GM12864 (cell line): ENCODE measurements around the gene EPS15.
"Not testable (repeated sequence)": the region's sequence is repeated elsewhere in the genome, so short reads cannot be mapped to it uniquely, and the experiment has no call there.

Source experiments
- DNase-seq: peaks from one replicate; pipeline ENCODE4 v3.0.0-alpha.2; 2011; ENCODE audit warnings: low read depth
- H3K4me3 ChIP-seq: 2 replicates; pipeline ENCODE4 v1.5.1; 2011; ENCODE audit warnings: mild to moderate bottlenecking, low read depth, low read length, control low read depth
- TF ChIP-seq, protein P1 (sequence below): IDR thresholded peaks from 2 replicates; pipeline ENCODE4 v1.5.1; 2011; ENCODE audit warnings: low read depth, mild to moderate bottlenecking, moderate library complexity, low read length, control low read depth, inconsistent platforms; ENCODE audit errors: missing control alignments

Gene EPS15

DNA sequence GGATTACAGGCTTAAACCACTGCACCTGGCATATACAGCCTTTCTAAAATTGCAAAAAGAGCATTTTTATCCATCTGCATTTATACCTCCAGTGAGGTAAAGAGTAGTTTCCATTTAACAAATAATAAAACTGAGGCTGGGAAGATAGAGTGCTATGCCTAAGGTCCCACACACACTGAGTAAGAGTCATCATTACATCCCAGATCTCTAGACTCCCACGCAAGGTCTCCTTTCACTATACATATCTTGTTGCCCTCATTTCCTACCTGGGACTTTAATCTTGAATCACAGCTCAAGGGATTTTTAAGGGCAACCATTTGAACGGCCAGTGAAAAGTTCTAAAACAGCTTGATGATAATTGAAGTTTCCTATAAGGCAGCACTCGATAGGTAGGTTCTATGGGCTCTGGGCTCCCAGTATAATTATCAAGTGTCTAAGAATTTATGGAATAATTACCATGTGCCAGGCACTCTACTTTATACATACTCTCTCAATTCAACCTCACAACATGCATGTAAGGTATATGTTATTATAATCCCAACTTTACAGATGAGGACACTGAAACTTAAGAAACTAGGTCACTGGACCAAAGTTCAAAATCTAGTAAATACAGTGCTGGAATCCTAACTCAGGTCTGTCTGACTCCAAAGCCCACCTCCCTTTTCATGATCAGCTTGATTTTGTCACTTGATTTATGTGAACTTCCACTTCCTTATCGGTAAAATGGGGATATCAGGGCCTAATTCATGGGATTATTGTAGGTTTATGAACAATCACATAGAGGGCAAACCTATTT lies 23.3 kb upstream of the EPS15 start:
- no peak for DNase-seq
- TF ChIP-seq, protein P1, sequence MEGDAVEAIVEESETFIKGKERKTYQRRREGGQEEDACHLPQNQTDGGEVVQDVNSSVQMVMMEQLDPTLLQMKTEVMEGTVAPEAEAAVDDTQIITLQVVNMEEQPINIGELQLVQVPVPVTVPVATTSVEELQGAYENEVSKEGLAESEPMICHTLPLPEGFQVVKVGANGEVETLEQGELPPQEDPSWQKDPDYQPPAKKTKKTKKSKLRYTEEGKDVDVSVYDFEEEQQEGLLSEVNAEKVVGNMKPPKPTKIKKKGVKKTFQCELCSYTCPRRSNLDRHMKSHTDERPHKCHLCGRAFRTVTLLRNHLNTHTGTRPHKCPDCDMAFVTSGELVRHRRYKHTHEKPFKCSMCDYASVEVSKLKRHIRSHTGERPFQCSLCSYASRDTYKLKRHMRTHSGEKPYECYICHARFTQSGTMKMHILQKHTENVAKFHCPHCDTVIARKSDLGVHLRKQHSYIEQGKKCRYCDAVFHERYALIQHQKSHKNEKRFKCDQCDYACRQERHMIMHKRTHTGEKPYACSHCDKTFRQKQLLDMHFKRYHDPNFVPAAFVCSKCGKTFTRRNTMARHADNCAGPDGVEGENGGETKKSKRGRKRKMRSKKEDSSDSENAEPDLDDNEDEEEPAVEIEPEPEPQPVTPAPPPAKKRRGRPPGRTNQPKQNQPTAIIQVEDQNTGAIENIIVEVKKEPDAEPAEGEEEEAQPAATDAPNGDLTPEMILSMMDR: no peak
- H3K4me3 ChIP-seq: no peak overlapping the region

DNA sequence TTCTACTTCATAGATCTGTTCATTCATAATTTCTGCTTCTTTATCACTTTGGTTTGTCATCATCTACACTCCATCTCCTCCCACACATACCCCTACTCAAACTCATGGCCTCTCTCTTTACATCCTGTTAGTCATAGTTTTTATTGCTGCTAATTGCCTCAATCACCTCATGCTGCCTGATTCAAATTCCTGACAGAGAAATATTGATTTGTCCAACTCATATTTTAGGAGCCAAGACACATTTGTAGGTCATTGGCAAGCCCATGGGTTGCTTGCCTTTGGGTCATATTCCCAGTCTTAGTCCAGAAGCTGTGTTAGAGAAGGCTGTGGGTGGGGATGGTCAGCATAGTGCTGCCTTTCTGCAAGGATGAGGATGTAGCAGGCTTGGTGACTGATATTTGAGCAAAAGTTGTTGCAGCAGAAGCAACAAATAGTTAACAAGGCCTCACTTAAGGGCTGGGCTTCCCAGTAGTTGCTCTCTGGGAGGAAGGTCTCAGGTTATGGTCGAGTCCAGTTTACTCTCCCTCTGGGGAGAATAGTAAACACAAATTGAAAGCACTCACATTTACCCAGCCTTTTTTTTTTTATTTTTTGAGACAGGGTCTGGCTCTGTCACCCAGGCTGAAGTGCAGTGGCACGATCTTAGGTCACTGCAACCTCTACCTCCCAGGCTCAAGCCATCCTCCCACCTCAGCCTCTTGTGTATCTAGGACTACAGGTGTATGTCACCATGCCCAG lies 22.4 kb upstream of the EPS15 start:
- no peak overlapping the region for H3K4me3 ChIP-seq
- TF ChIP-seq, protein P1: no peak
- no peak for DNase-seq

DNA sequence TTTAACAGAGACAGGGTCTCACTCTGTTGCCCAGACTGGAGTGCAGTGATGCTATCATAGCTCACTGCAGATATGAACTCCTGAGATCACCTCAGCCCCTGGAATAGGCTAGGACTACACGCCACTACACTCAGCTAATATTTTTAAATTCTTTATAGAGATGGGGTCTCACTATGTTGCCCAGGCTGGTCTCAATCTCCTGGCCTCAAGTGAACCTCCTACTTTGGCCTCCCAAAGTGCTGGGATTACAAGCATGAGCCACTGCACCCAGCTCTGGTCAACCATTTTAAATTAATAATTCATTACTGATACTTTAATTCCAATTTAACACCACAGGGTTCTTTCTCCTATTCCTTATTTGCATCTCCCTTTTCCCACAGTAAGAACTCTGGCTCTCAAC lies 18.5 kb upstream of the EPS15 start:
- H3K4me3 ChIP-seq: no peak overlapping the region
- TF ChIP-seq, protein P1: no peak
- no peak for DNase-seq

DNA sequence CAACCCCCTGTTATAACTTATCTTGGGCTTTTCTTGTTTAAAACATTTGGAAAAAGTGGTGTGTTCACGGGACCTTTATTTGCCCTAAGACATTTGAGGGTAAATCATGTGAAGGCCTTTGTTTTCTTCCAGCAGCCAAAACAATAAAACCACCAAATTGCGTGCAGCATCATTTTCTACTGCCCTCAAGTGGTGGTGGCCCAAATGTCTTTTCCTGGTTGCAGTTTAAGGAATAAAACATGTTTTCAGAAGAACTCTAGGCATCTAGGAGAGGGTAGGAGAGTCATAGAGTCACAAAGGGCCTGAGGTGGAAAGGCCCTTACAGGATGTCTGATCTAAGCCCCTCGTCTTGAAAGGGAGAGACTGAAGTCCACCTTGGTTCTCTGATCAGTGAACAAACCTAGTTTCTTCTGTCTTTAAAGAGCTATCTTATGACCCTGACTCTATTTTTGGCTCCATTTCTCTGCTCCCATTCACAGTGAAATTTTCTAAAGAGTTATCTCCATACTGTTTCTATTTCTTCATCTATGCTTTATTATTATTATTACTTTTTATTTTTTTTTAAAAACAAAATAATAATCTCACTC lies 16.0 kb upstream of the EPS15 start:
- no peak for DNase-seq
- no peak overlapping the region for H3K4me3 ChIP-seq
- TF ChIP-seq, protein P1: peak; percentile 73

DNA sequence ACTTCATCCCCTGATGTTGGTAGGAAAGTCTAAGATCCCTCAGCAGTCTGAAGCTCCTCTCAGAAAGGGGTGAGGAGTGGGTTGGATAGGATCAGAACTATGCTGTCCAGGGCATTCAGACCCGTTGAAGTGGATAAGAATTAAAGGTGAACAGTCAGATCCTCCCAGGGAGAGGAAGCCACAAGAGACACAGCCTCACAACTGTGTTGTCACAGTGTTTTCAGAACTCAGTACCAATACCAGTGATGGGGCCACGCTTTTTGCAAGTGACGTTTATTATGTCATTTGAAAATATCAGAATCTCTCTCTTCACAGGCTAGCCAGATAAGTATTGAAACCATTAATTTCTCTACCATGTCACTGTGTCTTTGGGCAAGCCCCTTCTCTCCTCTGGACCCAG lies 15.4 kb upstream of the EPS15 start:
- H3K4me3 ChIP-seq: no peak overlapping the region
- TF ChIP-seq, protein P1: no peak
- no peak for DNase-seq

DNA sequence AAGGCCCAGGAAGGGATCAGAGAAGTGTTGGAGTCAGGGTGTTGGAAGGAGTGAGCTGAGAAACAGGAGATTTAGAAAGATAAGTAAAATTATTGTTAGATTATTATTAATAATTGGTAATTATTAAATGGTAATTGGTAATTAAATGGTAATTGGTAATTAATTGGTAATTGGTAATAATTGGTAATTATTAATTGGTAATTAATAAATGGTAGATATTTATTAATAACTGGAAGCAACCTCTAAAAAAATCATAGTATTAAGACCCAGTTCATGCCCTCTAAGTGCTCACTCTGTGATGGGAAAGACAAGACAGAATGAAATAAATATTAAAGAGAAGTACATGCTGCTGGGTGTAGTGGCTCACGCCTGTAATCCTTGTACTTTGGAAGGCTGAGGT lies 13.8 kb upstream of the EPS15 start:
- TF ChIP-seq, protein P1: no peak

DNA sequence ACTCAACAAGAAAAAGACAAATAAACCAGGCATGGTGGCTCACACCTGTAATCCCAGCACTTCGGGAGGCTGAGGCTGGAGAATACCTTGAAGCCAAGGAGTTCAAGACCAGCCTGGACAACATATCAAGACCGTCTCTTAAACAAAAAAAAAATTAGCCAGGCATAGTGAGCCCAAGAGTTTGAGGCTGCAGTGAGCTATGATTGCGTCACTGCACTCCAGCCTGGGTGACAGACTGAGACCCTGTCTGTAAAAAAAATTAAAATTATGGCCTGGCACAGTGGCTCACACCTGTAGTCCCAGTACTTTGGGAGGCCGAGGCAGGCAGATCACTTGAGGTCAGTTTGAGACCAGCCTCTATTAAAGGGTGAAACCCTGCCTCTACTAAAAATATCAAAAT lies 11.4 kb upstream of the EPS15 start:
- not testable (repeated sequence) for DNase-seq, H3K4me3 ChIP-seq

More for the DNA sequence above, 13.8 kb upstream of the EPS15 start:
- DNase-seq: no peak
- H3K4me3 ChIP-seq: no peak overlapping the region
